PFSK-1 (cell line): ENCODE measurements around the gene TMTC3. TPM values are rescaled to one million over a fixed set of nuclear protein-coding genes. Genes with fewer than 3 reads are reported as not detected.

Experiments
- FOXP2 ChIP-seq: optimal IDR thresholded peaks from 2 replicates; pipeline ENCODE3; 2011; ENCODE audit warnings: borderline replicate concordance, control low read depth, inconsistent platforms; ENCODE audit not compliant: insufficient read depth; ENCODE audit errors: extremely low read length, extremely low read depth
- POLR2AphosphoS5 ChIP-seq: IDR thresholded peaks from 2 replicates; pipeline ENCODE4 v1.6.1; 2012; ENCODE audit warnings: low read depth, mild to moderate bottlenecking, control low read depth, low read length, moderate library complexity
- SIN3A ChIP-seq: IDR thresholded peaks from 2 replicates; pipeline ENCODE4 v1.6.1; 2012; ENCODE audit warnings: mild to moderate bottlenecking, low read length, moderate library complexity, borderline replicate concordance; ENCODE audit not compliant: insufficient read depth
- TAF1 ChIP-seq: IDR thresholded peaks from 2 replicates; pipeline ENCODE4 v1.6.1; 2012; ENCODE audit warnings: low read length, control low read depth, borderline replicate concordance; ENCODE audit not compliant: insufficient read depth
- polyA plus RNA-seq: library from polyadenylated mRNA; unstranded; fragments of >200 nt; gene quantifications from one replicate; pipeline ENCODE4 v1.2.1, GENCODE V29; 2012; ENCODE audit warnings: low read depth, missing spikeins; ENCODE audit not compliant: insufficient read length
- TF ChIP-seq, protein P1 (sequence below), 2 experiments: IDR thresholded peaks; 2 replicates each; pipeline versions ENCODE4 v1.6.1 to v1.8.0; 2011 to 2012; ENCODE audit warnings: low read depth in 2 of 2, low read length in 2 of 2, control low read depth in 1 of 2, inconsistent platforms in 1 of 2, mild to moderate bottlenecking in 1 of 2, moderate library complexity in 1 of 2; ENCODE audit not compliant: insufficient read depth in 1 of 2

TMTC3 gene
- polyA plus RNA-seq: 1.7 TPM

DNA sequence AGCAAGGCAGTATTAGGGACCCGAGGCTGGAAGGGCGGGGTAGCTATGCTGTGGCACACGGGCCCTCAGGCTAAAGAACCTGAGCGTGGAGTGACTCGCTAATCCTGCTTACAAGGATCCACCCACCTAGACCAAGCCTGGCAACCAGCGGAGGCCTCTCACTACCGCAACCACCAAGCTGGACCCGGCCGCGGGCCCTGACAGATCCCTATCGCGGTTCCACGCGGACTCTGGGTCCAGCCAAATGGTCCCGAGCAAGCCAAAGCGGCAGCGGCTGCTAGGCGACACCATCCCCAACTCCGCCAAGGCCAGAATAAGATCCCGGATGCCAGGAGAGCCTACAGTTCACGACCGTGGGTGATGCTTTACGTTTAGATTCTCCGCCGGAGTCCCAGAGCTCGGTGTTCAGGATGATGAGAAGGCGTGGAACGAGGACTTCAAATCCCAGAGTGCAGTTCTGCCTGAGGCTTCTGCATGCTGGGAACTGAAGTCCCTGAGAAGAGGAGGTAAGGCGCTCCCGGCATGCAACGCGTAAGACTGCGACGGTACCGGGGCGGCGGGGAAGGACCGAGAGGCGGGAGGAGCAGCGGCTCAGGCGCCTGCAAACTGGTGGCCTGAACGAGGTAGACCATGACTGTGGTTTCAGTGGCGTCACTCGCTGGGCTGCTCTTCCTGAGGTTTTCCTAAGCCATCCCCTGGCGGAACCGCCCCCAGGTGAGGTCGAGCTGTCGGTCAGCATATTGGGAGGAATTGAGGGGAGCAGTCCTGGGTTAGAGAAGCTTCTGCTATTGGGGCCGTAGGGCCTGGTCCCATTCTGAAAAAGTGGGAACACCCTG, at the start of gene TMTC3, which contains the start of gene CEP290:
Gene TMTC3, plus strand, starts transcription at position 534 of the 836 bp plus-strand sequence. CDS start 6,009 bp downstream, outside the sequence.
Gene CEP290, minus strand, starts transcription at position 315 of the 836 bp plus-strand sequence. CDS start 781 bp downstream, outside the sequence.
- peak; percentile 75 for TF ChIP-seq POLR2AphosphoS5
- peak; percentile 56 for TF ChIP-seq FOXP2
- TF ChIP-seq SIN3A: peak; percentile 12; the same call in 1 of the 2 replicates
- peak; percentile 49; the same call in 1 of the 2 replicates for TF ChIP-seq TAF1
- TF ChIP-seq, protein P1, sequence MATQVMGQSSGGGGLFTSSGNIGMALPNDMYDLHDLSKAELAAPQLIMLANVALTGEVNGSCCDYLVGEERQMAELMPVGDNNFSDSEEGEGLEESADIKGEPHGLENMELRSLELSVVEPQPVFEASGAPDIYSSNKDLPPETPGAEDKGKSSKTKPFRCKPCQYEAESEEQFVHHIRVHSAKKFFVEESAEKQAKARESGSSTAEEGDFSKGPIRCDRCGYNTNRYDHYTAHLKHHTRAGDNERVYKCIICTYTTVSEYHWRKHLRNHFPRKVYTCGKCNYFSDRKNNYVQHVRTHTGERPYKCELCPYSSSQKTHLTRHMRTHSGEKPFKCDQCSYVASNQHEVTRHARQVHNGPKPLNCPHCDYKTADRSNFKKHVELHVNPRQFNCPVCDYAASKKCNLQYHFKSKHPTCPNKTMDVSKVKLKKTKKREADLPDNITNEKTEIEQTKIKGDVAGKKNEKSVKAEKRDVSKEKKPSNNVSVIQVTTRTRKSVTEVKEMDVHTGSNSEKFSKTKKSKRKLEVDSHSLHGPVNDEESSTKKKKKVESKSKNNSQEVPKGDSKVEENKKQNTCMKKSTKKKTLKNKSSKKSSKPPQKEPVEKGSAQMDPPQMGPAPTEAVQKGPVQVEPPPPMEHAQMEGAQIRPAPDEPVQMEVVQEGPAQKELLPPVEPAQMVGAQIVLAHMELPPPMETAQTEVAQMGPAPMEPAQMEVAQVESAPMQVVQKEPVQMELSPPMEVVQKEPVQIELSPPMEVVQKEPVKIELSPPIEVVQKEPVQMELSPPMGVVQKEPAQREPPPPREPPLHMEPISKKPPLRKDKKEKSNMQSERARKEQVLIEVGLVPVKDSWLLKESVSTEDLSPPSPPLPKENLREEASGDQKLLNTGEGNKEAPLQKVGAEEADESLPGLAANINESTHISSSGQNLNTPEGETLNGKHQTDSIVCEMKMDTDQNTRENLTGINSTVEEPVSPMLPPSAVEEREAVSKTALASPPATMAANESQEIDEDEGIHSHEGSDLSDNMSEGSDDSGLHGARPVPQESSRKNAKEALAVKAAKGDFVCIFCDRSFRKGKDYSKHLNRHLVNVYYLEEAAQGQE (IDR thresholded peaks at IDR 0.05; ENCODE audit: insufficient read depth in 1 of 2, low read depth in 2 of 2, low read length in 2 of 2): no peak

DNA sequence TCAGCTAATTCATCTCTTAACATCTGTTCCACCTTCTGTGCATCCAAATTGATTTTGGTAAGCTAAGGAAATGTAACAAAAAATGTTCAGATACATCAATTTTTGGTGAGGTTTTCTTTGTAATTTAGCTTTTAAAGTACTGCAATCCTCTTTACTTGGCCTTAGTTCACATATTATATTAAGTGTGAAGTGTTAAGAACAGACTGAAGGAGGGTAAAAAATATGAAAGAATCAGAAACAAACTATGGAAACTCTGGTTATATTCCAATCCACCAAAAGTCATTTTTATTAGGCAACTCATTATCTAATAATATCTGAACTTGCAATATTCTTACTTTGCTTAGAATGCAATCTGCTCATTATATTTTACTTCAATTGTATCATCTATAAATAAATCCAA, 49.3 kb upstream of the TMTC3 start:
- TF ChIP-seq, protein P1 (IDR thresholded peaks at IDR 0.05; ENCODE audit: insufficient read depth in 1 of 2, low read depth in 2 of 2, low read length in 2 of 2): no peak
- TF ChIP-seq SIN3A (no peak), POLR2AphosphoS5 (no peak), TAF1 (no peak), FOXP2 (no peak)

DNA sequence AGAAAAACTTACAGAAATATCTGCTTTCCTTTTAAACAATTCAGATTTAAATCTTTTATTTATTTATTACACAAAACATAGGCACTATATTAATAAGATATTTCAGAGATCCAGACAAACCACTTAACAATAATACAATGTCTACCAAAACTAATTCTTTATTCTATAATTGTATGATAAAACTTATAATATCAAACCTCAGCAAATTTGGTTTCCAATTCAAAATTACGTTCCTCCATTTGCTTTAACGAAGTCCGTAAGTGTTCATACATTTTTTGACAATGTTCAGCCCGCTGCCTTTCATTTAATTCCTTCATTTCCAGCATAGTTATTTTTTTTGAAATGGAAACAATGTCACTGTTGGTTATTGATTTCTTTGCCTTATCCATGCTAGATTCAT, 48.5 kb upstream of the TMTC3 start:
- TF ChIP-seq TAF1: no peak

DNA sequence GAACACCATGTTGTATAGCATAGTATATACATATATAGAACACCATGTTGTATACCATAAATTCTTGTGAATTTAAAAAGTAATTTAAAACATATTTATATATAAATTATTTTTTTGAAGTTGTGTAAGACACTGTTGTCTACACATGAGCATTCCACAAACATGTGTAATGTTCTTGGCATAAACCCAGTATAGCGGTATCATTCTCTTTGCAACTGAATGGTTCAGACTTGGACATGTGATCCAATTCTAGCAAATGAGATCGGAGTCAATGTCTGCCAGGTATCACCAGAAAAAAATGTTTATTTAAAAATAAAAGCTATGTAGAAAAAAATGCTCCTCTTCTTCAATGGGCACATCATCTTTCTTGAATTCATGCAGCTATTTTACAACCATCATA, 34.1 kb upstream of the TMTC3 start:
- TF ChIP-seq POLR2AphosphoS5 (no peak), SIN3A (no peak), FOXP2 (no peak), TAF1 (no peak)
- TF ChIP-seq, protein P1 (IDR thresholded peaks at IDR 0.05; ENCODE audit: insufficient read depth in 1 of 2, low read depth in 2 of 2, low read length in 2 of 2): no peak

DNA sequence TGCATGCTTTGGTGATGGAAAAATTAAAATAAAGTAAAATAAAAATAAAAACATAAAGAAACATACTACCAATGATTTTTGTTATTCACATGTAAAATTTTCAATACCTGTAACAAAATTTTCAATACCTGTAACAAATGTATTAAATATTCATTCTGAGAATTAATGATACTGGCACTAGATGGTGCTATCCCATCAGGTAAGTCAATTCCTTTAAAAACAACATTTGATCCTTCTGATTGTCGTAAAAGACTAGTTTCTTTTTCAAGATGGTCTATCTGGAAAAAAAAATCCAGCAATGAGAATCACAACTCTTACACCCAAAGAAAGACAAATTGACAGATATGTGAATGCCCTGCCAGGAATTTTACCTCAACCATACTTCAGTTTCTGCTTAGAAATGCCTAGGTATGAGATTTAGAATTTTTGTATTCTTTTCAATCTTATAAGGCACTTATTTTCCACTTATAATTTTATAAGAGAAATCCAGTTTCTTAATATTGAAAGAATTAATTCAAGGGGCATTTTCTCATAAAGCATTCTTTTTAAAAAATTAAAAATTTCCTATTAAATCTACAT, 30.9 kb upstream of the TMTC3 start:
- TF ChIP-seq FOXP2 (no peak), SIN3A (no peak), TAF1 (no peak), POLR2AphosphoS5 (no peak)
- TF ChIP-seq, protein P1 (IDR thresholded peaks at IDR 0.05; ENCODE audit: insufficient read depth in 1 of 2, low read depth in 2 of 2, low read length in 2 of 2): no peak
